ENCODE data around the gene SMG5.

The SMG5 gene

GRCh38 chr1:156245451-156246232 lies 37.0 kb downstream of the SMG5 start:
- Mint-ChIP-seq H3K9me3 (no peaks in the 10 kb centered on the region), H3K4me1 (peaks cover 17% of the 10 kb centered on the region), H3K36me3 (peaks cover 3% of the 10 kb centered on the region), H3K27me3 (peaks cover 5% of the 10 kb centered on the region), H3K27ac (no peak overlapping the region), H3K4me3 (peak overlapping the region; percentile 87)
- peak; percentile 18 to 37 for DNase-seq (ENCODE audit: low spot score in 2 of 2)
- ATAC-seq (ENCODE audit: low read depth): peak; percentile 72

DNA sequence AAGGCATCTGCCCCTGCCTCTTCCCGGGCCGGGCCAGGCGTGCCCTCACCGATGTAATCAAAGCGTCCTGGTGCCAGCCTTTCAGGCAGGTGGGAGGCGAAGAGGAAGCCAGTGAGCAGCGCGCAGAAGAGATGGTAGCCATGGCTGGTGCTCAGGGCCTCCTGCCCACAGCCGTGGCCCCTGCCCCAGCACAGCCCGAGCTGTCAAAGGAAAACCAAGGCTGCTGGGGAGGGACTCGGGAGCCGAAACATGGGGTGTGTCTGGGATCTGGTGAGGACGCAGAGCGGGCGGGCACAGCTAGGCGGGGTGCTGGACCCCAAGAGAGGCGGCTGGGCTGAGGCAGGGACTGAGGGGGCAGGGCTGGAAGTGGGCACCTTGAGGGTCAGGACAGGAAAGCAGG lies 37.9 kb downstream of the SMG5 start:
- DNase-seq (ENCODE audit: low spot score in 2 of 2) (no peak), ATAC-seq (ENCODE audit: low read depth) (no peak)
- Mint-ChIP-seq H3K36me3 (peaks cover 6% of the 10 kb centered on the region), H3K27ac (no peak overlapping the region), H3K4me1 (peaks cover 17% of the 10 kb centered on the region), H3K27me3 (peaks cover 5% of the 10 kb centered on the region), H3K9me3 (no peaks in the 10 kb centered on the region), H3K4me3 (peak overlapping the region; percentile 87)

DNA sequence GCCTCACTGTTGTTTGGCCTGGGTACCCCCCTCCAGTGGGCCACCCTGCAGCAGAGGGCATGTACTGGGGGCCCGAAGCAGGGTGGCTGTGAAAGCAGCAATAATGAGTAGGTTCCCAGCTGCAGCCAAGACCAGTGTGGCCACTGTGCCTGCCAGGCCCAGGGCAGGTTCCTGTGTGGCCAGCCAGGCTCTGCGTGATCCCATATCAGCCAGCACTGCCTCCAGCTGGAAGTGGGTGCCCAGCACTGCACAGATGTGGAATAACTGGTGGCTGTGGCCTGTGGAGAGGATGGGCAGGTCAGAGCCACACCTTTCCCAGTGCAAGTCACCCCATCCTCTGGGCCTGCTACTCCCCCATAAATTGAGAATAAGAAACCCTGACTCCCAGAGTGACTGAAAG lies 38.5 kb downstream of the SMG5 start:
- H3K36me3 Mint-ChIP-seq: peaks cover 9% of the 10 kb centered on the region
- H3K4me3 Mint-ChIP-seq: no peak overlapping the region
- DNase-seq (ENCODE audit: low spot score in 2 of 2): no peak
- no peak for ATAC-seq (ENCODE audit: low read depth)
- peaks cover 5% of the 10 kb centered on the region for H3K27me3 Mint-ChIP-seq
- H3K9me3 Mint-ChIP-seq: no peaks in the 10 kb centered on the region
- no peak overlapping the region for H3K27ac Mint-ChIP-seq
- H3K4me1 Mint-ChIP-seq: peaks cover 17% of the 10 kb centered on the region

DNA sequence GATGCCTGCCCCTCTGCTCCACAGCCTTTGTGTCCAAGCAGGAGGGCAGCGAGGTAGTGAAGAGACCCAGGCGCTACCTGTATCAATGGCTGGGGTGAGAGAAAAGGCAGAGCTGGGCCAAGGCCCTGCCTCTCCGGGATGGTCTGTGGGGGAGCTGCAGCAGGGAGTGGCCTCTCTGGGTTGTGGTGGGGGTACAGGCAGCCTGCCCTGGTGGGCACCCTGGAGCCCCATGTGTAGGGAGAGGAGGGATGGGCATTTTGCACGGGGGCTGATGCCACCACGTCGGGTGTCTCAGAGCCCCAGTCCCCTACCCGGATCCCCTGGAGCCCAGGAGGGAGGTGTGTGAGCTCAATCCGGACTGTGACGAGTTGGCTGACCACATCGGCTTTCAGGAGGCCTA lies 39.9 kb downstream of the SMG5 start:
- H3K4me3 Mint-ChIP-seq: no peak overlapping the region
- ATAC-seq (ENCODE audit: low read depth): no peak
- H3K27me3 Mint-ChIP-seq: peaks cover 5% of the 10 kb centered on the region
- H3K4me1 Mint-ChIP-seq: peaks cover 17% of the 10 kb centered on the region
- DNase-seq (ENCODE audit: low spot score in 2 of 2): no peak
- H3K27ac Mint-ChIP-seq: no peak overlapping the region
- peaks cover 12% of the 10 kb centered on the region for H3K36me3 Mint-ChIP-seq
- H3K9me3 Mint-ChIP-seq: no peaks in the 10 kb centered on the region

- Mint-ChIP-seq H3K36me3 (peaks cover 15% of the 10 kb centered on the region), H3K9me3 (no peaks in the 10 kb centered on the region), H3K27me3 (peaks cover 5% of the 10 kb centered on the region), H3K27ac (no peak within 1 kb of the TSS), H3K4me3 (no peak within 1 kb of the TSS), H3K4me1 (peaks cover 15% of the 10 kb centered on the region)
- ATAC-seq (ENCODE audit: low read depth) (no peak), DNase-seq (ENCODE audit: low spot score in 2 of 2) (no peak)
These were observed 40.7 kb downstream of the SMG5 start, which contains the start of gene BGLAP for GRCh38 chr1:156241926-156242325. BGLAP (plus strand) TSS chr1:156242184; CDS start chr1:156242232, 48 bp downstream.

DNA sequence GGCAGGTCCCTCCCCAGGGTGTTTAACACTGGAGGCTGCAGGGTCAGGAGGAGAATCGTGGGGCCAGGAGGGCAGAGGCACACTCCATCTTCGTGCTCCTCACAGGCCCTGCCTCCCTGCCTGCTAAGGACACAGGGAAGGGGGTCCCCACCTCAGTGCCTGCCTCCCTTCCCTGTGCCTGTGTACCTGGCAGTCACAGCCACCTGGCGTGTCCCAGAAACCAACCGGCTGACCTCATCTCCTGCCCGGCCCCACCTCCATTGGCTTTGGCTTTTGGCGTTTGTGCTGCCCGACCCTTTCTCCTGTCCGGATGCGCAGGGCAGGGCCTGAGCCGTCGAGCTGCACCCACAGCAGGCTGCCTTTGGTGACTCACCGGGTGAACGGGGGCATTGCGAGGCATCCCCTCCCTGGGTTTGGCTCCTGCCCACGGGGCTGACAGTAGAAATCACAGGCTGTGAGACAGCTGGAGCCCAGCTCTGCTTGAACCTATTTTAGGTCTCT lies 41.3 kb downstream of the SMG5 start:
- Mint-ChIP-seq H3K4me3 (no peak overlapping the region), H3K36me3 (peaks cover 19% of the 10 kb centered on the region), H3K27me3 (peaks cover 5% of the 10 kb centered on the region), H3K4me1 (peaks cover 13% of the 10 kb centered on the region), H3K9me3 (no peaks in the 10 kb centered on the region), H3K27ac (no peak overlapping the region)
- DNase-seq (ENCODE audit: low spot score in 2 of 2): no peak
- no peak for ATAC-seq (ENCODE audit: low read depth)

- no peak overlapping the region for H3K4me3 Mint-ChIP-seq
- no peaks in the 10 kb centered on the region for H3K4me1 Mint-ChIP-seq
- ATAC-seq (ENCODE audit: low read depth) (no peak), DNase-seq (ENCODE audit: low spot score in 2 of 2) (no peak)
- no peak overlapping the region for H3K27ac Mint-ChIP-seq
- no peaks in the 10 kb centered on the region for H3K9me3 Mint-ChIP-seq
- peaks cover 30% of the 10 kb centered on the region for H3K36me3 Mint-ChIP-seq
- H3K27me3 Mint-ChIP-seq: no peaks in the 10 kb centered on the region
These were observed 44.4 kb downstream of the SMG5 start for GRCh38 chr1:156238248-156238647.

GRCh38 chr1:156236164-156236563 lies 46.5 kb downstream of the SMG5 start:
- no peaks in the 10 kb centered on the region for H3K27me3 Mint-ChIP-seq
- peaks cover 30% of the 10 kb centered on the region for H3K36me3 Mint-ChIP-seq
- no peaks in the 10 kb centered on the region for H3K4me1 Mint-ChIP-seq
- no peak overlapping the region for H3K27ac Mint-ChIP-seq
- H3K4me3 Mint-ChIP-seq: no peak overlapping the region
- no peak for DNase-seq (ENCODE audit: low spot score in 2 of 2)
- H3K9me3 Mint-ChIP-seq: no peaks in the 10 kb centered on the region
- ATAC-seq (ENCODE audit: low read depth): no peak

GRCh38 chr1:156233426-156234127 lies 49.0 kb downstream of the SMG5 start:
- Mint-ChIP-seq H3K27me3 (no peaks in the 10 kb centered on the region), H3K27ac (no peak overlapping the region), H3K36me3 (peaks cover 29% of the 10 kb centered on the region), H3K4me1 (no peaks in the 10 kb centered on the region), H3K4me3 (no peak overlapping the region), H3K9me3 (no peaks in the 10 kb centered on the region)
- ATAC-seq (ENCODE audit: low read depth) (no peak), DNase-seq (ENCODE audit: low spot score in 2 of 2) (no peak)

DNA sequence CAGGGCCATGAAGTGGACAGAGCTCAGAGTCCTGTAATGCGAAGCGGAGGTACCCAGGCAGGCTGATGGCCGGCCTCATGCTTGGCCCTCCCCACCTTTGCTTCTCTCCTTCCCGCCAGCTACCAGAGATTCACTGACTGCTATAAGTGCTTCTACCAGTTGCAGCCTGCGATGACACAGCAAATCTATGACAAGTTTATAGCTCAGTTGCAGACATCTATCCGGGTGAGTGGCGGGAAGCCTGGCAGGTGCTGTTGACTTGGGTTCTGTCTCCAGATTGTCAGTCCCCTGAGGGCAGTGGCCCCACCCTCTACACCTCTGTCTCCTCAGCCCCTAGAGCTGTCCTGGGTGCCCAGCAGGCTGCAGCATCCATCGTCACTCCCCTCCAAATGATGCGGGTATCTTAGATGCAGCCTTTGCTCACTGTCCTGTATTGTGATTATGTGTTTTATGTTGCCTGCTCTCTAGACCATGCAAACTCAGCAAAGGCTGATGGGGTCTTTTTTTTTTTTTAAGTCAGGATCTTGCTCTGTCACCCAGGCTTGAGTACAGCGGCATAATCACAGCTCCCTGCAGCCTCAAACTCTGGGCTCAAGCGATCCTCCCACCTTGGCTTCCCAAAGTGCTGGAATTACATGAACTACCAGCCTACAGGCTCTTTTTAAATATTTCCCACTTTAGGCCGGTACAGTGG lies 50.3 kb downstream of the SMG5 start:
- Mint-ChIP-seq H3K9me3 (no peaks in the 10 kb centered on the region), H3K27ac (no peak overlapping the region), H3K27me3 (no peaks in the 10 kb centered on the region), H3K4me3 (no peak overlapping the region), H3K36me3 (peaks cover 31% of the 10 kb centered on the region), H3K4me1 (no peaks in the 10 kb centered on the region)
- DNase-seq (ENCODE audit: low spot score in 2 of 2) (no peak), ATAC-seq (ENCODE audit: low read depth) (no peak)

DNA sequence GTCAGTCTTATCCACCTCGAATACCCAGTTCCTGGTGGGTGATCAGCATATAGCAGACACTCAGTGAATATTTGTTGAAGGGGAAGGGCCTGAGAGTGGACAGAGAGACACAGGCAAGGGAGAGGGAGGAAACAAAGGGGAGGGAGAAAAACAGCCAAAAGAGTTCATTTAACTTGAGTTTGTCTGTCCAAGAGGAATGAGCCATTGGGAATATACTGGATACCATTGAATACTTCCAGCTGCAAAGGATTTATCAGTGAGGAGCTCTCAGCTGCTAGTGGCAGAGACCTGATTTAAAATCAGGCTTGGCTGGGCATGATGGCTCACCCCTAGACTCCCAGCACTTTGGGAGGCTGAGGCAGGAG lies 52.2 kb downstream of the SMG5 start:
- DNase-seq (ENCODE audit: low spot score in 2 of 2) (no peak), ATAC-seq (ENCODE audit: low read depth) (no peak)
- Mint-ChIP-seq H3K36me3 (peaks cover 24% of the 10 kb centered on the region), H3K4me1 (peaks cover under 1% of the 10 kb centered on the region), H3K9me3 (no peaks in the 10 kb centered on the region), H3K27ac (no peak overlapping the region), H3K4me3 (no peak overlapping the region), H3K27me3 (no peaks in the 10 kb centered on the region)

DNA sequence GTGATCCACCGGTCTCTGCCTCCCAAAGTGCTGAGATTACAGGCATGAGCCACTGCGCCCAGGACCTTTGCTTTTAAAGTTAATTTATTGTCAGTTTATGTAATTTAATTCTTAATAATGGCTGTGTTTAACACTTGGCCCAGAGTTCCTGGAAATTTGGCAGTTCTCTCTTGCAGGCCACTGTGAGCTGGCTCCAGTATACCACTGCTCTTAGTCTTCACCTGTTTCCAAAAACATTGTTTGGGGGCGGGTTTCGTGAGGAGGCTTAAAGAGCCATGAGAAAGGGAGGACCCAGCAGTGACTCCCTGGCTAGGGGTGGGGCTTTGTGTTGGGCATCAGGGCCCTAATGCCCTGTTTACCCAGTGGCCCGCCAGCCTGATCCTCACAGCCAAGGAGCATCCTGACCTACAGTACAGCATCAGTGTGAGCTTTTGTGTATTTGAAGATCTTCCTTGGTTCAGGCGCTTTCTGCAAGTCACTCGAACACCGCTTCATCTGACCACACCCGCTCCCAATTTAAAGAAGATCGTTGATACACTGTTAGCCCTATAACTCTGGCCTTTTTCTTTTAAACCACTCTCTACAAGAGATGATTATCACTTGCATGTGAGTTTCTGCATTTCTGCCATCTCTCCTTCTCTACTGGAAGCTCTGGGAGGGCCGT lies 52.7 kb downstream of the SMG5 start:
- Mint-ChIP-seq H3K4me3 (no peak overlapping the region), H3K27me3 (no peaks in the 10 kb centered on the region), H3K9me3 (no peaks in the 10 kb centered on the region), H3K27ac (no peak overlapping the region), H3K36me3 (peaks cover 26% of the 10 kb centered on the region), H3K4me1 (peaks cover 3% of the 10 kb centered on the region)
- DNase-seq (ENCODE audit: low spot score in 2 of 2) (no peak), ATAC-seq (ENCODE audit: low read depth) (no peak)

GRCh38 chr1:156228501-156228900 lies 54.1 kb downstream of the SMG5 start:
- H3K27me3 Mint-ChIP-seq: no peaks in the 10 kb centered on the region
- H3K36me3 Mint-ChIP-seq: peaks cover 24% of the 10 kb centered on the region
- no peaks in the 10 kb centered on the region for H3K9me3 Mint-ChIP-seq
- peaks cover 3% of the 10 kb centered on the region for H3K4me1 Mint-ChIP-seq
- H3K27ac Mint-ChIP-seq: no peak overlapping the region
- H3K4me3 Mint-ChIP-seq: no peak overlapping the region
- ATAC-seq (ENCODE audit: low read depth): no peak
- DNase-seq (ENCODE audit: low spot score in 2 of 2): no peak

DNA sequence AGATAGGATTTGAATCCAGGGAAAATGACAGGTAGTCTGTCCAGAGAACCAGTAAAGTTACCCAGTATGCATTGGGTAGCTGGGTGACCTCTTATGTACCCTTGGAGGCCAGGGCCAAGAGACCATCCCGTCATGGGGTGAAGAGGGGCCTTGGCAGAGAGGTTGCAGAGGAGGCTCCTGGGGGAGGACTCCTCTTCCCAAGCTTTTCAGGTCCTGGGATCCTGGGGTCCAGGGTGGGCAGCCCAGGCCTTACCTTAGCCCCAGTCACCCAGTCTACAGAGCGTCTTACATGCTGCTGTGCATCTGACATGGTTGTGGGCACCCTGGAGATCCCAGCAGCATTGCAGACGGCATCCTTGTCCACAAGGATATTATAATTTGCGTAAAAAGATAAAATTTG lies 55.8 kb downstream of the SMG5 start:
- DNase-seq (ENCODE audit: low spot score in 2 of 2): no peak
- H3K27me3 Mint-ChIP-seq: no peaks in the 10 kb centered on the region
- H3K4me1 Mint-ChIP-seq: peaks cover 5% of the 10 kb centered on the region
- no peak overlapping the region for H3K27ac Mint-ChIP-seq
- H3K36me3 Mint-ChIP-seq: peaks cover 33% of the 10 kb centered on the region
- no peak for ATAC-seq (ENCODE audit: low read depth)
- no peaks in the 10 kb centered on the region for H3K9me3 Mint-ChIP-seq
- no peak overlapping the region for H3K4me3 Mint-ChIP-seq
